ENCODE data around the gene RPS8. TPM values are rescaled to one million over a fixed set of nuclear protein-coding genes. Genes with fewer than 3 reads are reported as not detected.

RPS8 gene
- total RNA-seq, result 1,174 and 1,221 TPM in 2 replicates

- H3K4me2 ChIP-seq (ENCODE audit: insufficient read depth, low read length), result peak within 1 kb of the TSS; percentile 97
- H4K20me1 ChIP-seq (ENCODE audit: insufficient read depth, low read length), result peaks cover 35% of the 10 kb centered on the region
- H3K4me3 ChIP-seq (ENCODE audit: insufficient read depth, low read length), result peak within 1 kb of the TSS; percentile 91
- no peak for TF ChIP-seq CTCF (IDR thresholded peaks at IDR 0.05; ENCODE audit: extremely low read depth, low read depth, low read length)
- H3K36me3 ChIP-seq (ENCODE audit: insufficient read depth, low read length), result peaks cover 42% of the 10 kb centered on the region
- H3K9me3 ChIP-seq (ENCODE audit: low read depth, low read length), result no peaks in the 10 kb centered on the region
- H3K27ac ChIP-seq (ENCODE audit: low read depth, low read length), result peak within 1 kb of the TSS; percentile 97
- H3K79me2 ChIP-seq (ENCODE audit: insufficient read depth, low read length), result peaks cover 38% of the 10 kb centered on the region
- DNase-seq (ENCODE audit: insufficient read length, low spot score, missing footprints), result peak; percentile 96
- no peaks in the 10 kb centered on the region for H3K27me3 ChIP-seq (ENCODE audit: insufficient read depth, low read length)
- H2AFZ ChIP-seq (ENCODE audit: low read length), result peak within 1 kb of the TSS; percentile 95
- H3K4me1 ChIP-seq (ENCODE audit: insufficient read depth, low read length), result peaks cover 21% of the 10 kb centered on the region
Measured at GRCh38 chr1:44775078-44775929, at the start of gene RPS8. Gene RPS8 (plus strand): TSS chr1:44775540. CDS start chr1:44775597, 57 bp downstream.

DNA sequence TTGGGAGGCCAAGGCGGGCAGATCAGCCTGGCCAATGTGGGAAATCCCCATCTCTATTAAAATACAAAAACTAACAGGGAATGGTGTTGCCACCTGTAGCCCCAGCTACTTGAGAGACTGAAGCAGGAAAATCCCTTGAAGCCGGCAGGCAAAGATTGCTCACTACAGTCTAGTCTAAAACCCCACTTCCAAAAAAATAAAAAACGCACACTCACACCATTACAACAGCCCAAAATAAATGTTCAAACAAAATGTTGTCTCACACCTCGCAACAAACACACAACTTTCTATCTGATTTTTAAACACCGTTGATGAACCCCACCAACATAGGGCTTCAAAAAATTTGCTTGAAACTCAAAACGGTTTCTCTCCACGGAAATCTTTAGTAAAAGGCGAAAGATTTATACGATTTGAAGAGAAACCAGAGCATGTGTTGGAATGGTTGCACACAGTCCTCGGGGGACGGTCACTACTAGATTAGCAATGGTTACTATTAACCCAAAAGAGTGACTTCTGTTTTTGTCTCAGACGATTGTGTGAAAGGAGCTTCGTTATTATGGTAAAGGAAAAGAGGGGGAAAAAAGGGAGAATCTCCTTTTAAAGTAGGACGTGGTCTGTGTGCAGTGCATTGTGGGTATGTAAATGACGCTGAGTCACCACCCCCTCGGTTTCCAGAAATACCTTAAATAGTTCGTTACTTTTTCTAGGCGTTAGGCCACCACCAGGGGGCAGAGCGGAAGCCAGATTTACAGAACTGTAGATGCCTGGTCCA is 44.4 kb upstream of the RPS8 start, which contains the start of gene RNU5D-1:
Gene RNU5D-1, minus strand, starts transcription at position 430 of the 772 bp plus-strand sequence.
- DNase-seq (ENCODE audit: insufficient read length, low spot score, missing footprints), result peak; percentile 94
- H3K4me2 ChIP-seq (ENCODE audit: insufficient read depth, low read length), result peak within 1 kb of the TSS; percentile 72
- H3K9me3 ChIP-seq (ENCODE audit: low read depth, low read length), result no peaks in the 10 kb centered on the region
- peak within 1 kb of the TSS; percentile 53 for H3K4me3 ChIP-seq (ENCODE audit: insufficient read depth, low read length)
- no peaks in the 10 kb centered on the region for H3K36me3 ChIP-seq (ENCODE audit: insufficient read depth, low read length)
- H3K27ac ChIP-seq (ENCODE audit: low read depth, low read length), result peak within 1 kb of the TSS; percentile 99
- H4K20me1 ChIP-seq (ENCODE audit: insufficient read depth, low read length), result no peaks in the 10 kb centered on the region
- no peaks in the 10 kb centered on the region for H3K79me2 ChIP-seq (ENCODE audit: insufficient read depth, low read length)
- peak; percentile 91 for TF ChIP-seq CTCF (IDR thresholded peaks at IDR 0.05; ENCODE audit: extremely low read depth, low read depth, low read length)
- peak within 1 kb of the TSS; percentile 81 for H2AFZ ChIP-seq (ENCODE audit: low read length)
- peaks cover 31% of the 10 kb centered on the region for H3K4me1 ChIP-seq (ENCODE audit: insufficient read depth, low read length)
- no peaks in the 10 kb centered on the region for H3K27me3 ChIP-seq (ENCODE audit: insufficient read depth, low read length)

- peak overlapping the region; percentile 9 for H3K4me2 ChIP-seq (ENCODE audit: insufficient read depth, low read length)
- peak; percentile 88 for DNase-seq (ENCODE audit: insufficient read length, low spot score, missing footprints)
- H2AFZ ChIP-seq (ENCODE audit: low read length), result no peak overlapping the region
Measured at GRCh38 chr1:44733365-44733764, 42.0 kb upstream of the RPS8 start.

More at GRCh38 chr1:44733365-44733764, 42.0 kb upstream of the RPS8 start:
- Histone ChIP-seq H4K20me1 (ENCODE audit: insufficient read depth, low read length) (no peaks in the 10 kb centered on the region), H3K79me2 (ENCODE audit: insufficient read depth, low read length) (no peaks in the 10 kb centered on the region), H3K4me3 (ENCODE audit: insufficient read depth, low read length) (no peak overlapping the region), H3K4me1 (ENCODE audit: insufficient read depth, low read length) (peaks cover 26% of the 10 kb centered on the region), H3K36me3 (ENCODE audit: insufficient read depth, low read length) (no peaks in the 10 kb centered on the region), H3K27me3 (ENCODE audit: insufficient read depth, low read length) (no peaks in the 10 kb centered on the region), H3K9me3 (ENCODE audit: low read depth, low read length) (no peaks in the 10 kb centered on the region), H3K27ac (ENCODE audit: low read depth, low read length) (no peak overlapping the region)
- no peak for TF ChIP-seq CTCF (IDR thresholded peaks at IDR 0.05; ENCODE audit: extremely low read depth, low read depth, low read length)

Measured in osteoblast (primary cell).